Measurements from ENCODE around the gene MRPL46. TPM values are rescaled to one million over a fixed set of nuclear protein-coding genes. Genes with fewer than 3 reads are reported as not detected.
"Not testable (repeated sequence)": the region's sequence is repeated elsewhere in the genome, so short reads cannot be mapped to it uniquely, and the experiment has no call there.

The MRPL46 gene
- total RNA-seq, 1 experiment from 2014 or later: 34.1 TPM

DNA sequence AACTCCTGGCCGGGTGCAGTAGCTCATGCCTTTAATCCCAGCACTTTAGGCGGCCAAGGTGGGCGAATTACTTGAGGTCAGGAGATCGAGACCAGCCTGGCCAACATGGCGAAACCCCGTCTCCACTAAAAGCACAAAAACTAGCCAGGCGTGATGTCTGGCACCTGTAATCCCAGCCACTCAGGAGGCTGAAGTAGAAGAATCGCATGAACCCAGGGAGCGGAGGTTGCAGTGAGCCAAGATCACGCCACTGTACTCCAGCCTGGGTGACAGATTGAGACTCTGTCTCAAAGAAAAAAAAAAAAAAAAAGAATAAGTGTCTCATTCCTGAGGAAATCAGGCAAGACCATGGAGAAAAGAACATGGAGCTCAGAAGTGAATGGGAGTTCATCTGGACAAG lies 1.5 kb upstream of the MRPL46 start:
- DNase-seq; H3K4me1 ChIP-seq; H3K9me3 ChIP-seq (replicated peaks); H3K27me3 ChIP-seq; H3K27ac ChIP-seq: not testable (repeated sequence)
- Histone ChIP-seq H3K36me3 (peaks cover 18% of the 10 kb centered on the region), H3K4me3 (peak overlapping the region; percentile 73)

GRCh38 chr15:88467935-88468528 lies 844 bp upstream of the MRPL46 start:
- Histone ChIP-seq H3K27ac (peak overlapping the region; percentile 99), H3K4me3 (peak overlapping the region; percentile 73), H3K4me1 (no peaks in the 10 kb centered on the region; the same call in 1 of the 2 replicates), H3K36me3 (peaks cover 19% of the 10 kb centered on the region), H3K9me3 (replicated peaks) (no peaks in the 10 kb centered on the region), H3K27me3 (no peaks in the 10 kb centered on the region)
- peak; percentile 53 to 67 for DNase-seq

GRCh38 chr15:88465633-88466224 lies 1.5 kb downstream of the MRPL46 start:
- no peak for DNase-seq
- H3K36me3 ChIP-seq: peaks cover 17% of the 10 kb centered on the region
- no peak overlapping the region for H3K27ac ChIP-seq
- H3K27me3 ChIP-seq: no peaks in the 10 kb centered on the region
- no peak overlapping the region for H3K4me3 ChIP-seq
- H3K4me1 ChIP-seq: no peaks in the 10 kb centered on the region; the same call in 1 of the 2 replicates
- no peaks in the 10 kb centered on the region for H3K9me3 ChIP-seq (replicated peaks)

GRCh38 chr15:88463870-88464532 lies 3.2 kb downstream of the MRPL46 start:
- H3K36me3 ChIP-seq: peaks cover 18% of the 10 kb centered on the region
- no peak overlapping the region for H3K27ac ChIP-seq

DNA sequence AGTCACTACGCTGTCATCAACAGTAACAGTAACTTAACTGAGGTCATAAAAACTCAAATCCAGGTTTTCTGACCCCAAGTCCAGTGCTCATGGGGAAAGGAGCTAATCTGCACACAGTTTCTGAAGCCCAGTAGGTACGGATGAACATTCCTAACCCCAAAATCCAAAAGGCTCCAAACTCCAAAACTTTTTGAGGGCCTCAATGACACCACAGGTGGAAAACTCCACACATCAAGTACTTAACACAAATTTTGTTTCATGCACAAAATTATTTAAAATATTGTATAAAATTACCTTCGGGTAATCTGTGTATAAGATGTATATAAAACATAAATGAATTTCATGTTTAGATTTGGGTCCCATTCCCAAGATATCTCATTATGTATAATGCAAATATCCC lies 10.5 kb downstream of the MRPL46 start:
- no peak for DNase-seq
- no peaks in the 10 kb centered on the region for H3K27me3 ChIP-seq

More at GRCh38 chr15:88463870-88464532, 3.2 kb downstream of the MRPL46 start:
- no peak overlapping the region for H3K4me3 ChIP-seq
- DNase-seq: no peak
- no peaks in the 10 kb centered on the region for H3K4me1 ChIP-seq
- H3K9me3 ChIP-seq (replicated peaks): no peaks in the 10 kb centered on the region
- no peaks in the 10 kb centered on the region for H3K27me3 ChIP-seq

GRCh38 chr15:88454867-88455810 lies 12.0 kb downstream of the MRPL46 start:
- no peaks in the 10 kb centered on the region for H3K9me3 ChIP-seq (replicated peaks)
- peaks cover 4% of the 10 kb centered on the region; the same call in 1 of the 2 replicates for H3K4me1 ChIP-seq
- H3K27me3 ChIP-seq: no peaks in the 10 kb centered on the region

More for the DNA sequence above, 10.5 kb downstream of the MRPL46 start:
- Histone ChIP-seq H3K27ac (no peak overlapping the region), H3K4me1 (peaks cover 4% of the 10 kb centered on the region; the same call in 1 of the 2 replicates), H3K9me3 (replicated peaks) (no peaks in the 10 kb centered on the region), H3K36me3 (peaks cover 6% of the 10 kb centered on the region), H3K4me3 (no peak overlapping the region)

DNA sequence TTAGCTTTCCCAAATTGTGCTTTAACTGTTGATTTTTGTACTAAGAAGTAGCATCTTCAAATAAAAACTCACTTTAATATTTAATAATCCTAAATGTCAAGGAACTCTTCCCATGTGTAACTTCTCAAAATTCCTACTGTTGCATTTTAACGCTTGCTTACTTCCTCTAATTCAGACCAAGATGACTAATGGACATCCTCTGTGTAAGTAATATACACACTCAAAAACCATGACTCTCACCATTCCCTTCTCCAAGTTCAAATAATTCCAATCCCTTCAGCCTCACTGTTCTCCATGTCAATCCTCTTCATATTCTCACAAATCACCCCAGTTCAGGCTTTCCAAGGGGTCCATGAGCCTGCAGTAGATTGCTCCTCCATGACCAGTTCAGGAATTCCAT lies 13.0 kb downstream of the MRPL46 start:
- Histone ChIP-seq H3K27me3 (no peaks in the 10 kb centered on the region), H3K4me1 (peaks cover 4% of the 10 kb centered on the region; the same call in 1 of the 2 replicates), H3K27ac (no peak overlapping the region), H3K36me3 (no peaks in the 10 kb centered on the region; the same call in 1 of the 2 replicates), H3K9me3 (replicated peaks) (no peaks in the 10 kb centered on the region), H3K4me3 (no peak overlapping the region)
- DNase-seq: no peak

More at GRCh38 chr15:88454867-88455810, 12.0 kb downstream of the MRPL46 start:
- peak; percentile 69 to 90 for DNase-seq
- Histone ChIP-seq H3K4me3 (no peak overlapping the region), H3K36me3 (no peaks in the 10 kb centered on the region; the same call in none of the 2 replicates), H3K27ac (no peak overlapping the region)

DNA sequence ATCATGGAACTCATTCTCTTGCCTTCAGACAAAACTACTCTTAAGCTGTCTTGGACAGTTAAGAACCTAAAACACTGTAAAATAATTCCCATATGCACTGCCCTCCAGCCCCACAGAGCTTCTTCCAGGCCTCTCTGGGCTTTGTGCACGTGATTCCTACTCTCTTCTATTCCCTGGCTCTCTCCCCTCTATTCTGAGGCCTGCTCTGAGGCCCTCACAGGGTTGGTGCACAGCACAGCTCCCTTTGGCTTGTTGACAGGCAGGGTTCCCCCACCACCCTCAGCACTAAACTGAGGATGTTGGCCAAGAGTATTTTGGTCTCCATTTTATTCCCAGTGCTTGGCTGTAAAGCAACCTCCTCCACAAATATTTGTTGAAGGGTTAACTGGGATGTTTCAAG lies 13.5 kb downstream of the MRPL46 start:
- H3K36me3 ChIP-seq: no peaks in the 10 kb centered on the region; the same call in 1 of the 2 replicates
- no peaks in the 10 kb centered on the region for H3K9me3 ChIP-seq (replicated peaks)
- no peak for DNase-seq
- no peak overlapping the region for H3K27ac ChIP-seq
- H3K4me3 ChIP-seq: no peak overlapping the region
- peaks cover 4% of the 10 kb centered on the region; the same call in 1 of the 2 replicates for H3K4me1 ChIP-seq
- H3K27me3 ChIP-seq: no peaks in the 10 kb centered on the region

- peak; percentile 73 to 87 for DNase-seq
- H3K9me3 ChIP-seq (replicated peaks): no peaks in the 10 kb centered on the region
- peaks cover 4% of the 10 kb centered on the region; the same call in 1 of the 2 replicates for H3K4me1 ChIP-seq
- no peaks in the 10 kb centered on the region for H3K27me3 ChIP-seq
- H3K27ac ChIP-seq: no peak overlapping the region
- H3K36me3 ChIP-seq: no peaks in the 10 kb centered on the region
- H3K4me3 ChIP-seq: no peak overlapping the region
Measured at GRCh38 chr15:88450125-88450798, 16.9 kb downstream of the MRPL46 start.

GRCh38 chr15:88449581-88449980 lies 17.6 kb downstream of the MRPL46 start:
- H3K4me3 ChIP-seq: no peak overlapping the region
- DNase-seq: no peak
- H3K27me3 ChIP-seq: no peaks in the 10 kb centered on the region
- no peaks in the 10 kb centered on the region; the same call in 1 of the 2 replicates for H3K4me1 ChIP-seq
- H3K27ac ChIP-seq: no peak overlapping the region
- H3K36me3 ChIP-seq: no peaks in the 10 kb centered on the region
- H3K9me3 ChIP-seq (replicated peaks): no peaks in the 10 kb centered on the region; the same call in 1 of the 2 replicates

- Histone ChIP-seq H3K9me3 (replicated peaks) (no peaks in the 10 kb centered on the region; the same call in 1 of the 2 replicates), H3K4me3 (no peak overlapping the region), H3K27me3 (no peaks in the 10 kb centered on the region), H3K36me3 (no peaks in the 10 kb centered on the region), H3K27ac (no peak overlapping the region), H3K4me1 (no peaks in the 10 kb centered on the region)
- peak in 1 of 2 experiments; percentile 18 for DNase-seq
Measured at GRCh38 chr15:88448991-88449461, 18.2 kb downstream of the MRPL46 start.

- Histone ChIP-seq H3K36me3 (no peaks in the 10 kb centered on the region), H3K27me3 (no peaks in the 10 kb centered on the region), H3K4me3 (no peak overlapping the region), H3K9me3 (replicated peaks) (no peaks in the 10 kb centered on the region; the same call in 1 of the 2 replicates), H3K4me1 (no peaks in the 10 kb centered on the region), H3K27ac (no peak overlapping the region)
- no peak for DNase-seq
Measured at GRCh38 chr15:88447741-88448140, 19.4 kb downstream of the MRPL46 start.

DNA sequence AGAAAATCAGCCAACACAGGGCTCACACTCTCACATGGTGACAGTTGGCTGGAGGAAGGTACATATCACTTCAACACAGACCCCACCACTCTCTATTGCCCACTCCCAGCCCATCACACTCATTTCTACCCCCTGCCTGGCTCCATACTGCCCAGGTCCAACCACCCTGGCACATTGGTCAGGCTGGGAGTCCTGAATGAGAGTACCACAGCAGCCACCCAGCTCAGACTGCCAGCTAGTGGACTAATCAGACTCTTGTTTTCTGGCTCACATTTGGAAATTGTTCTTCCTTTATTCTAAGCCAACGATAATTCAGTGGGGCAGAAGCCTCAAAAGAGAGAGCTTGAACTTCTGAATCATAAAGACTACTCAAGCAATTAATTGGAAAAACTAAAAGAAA lies 20.0 kb downstream of the MRPL46 start:
- H3K4me1 ChIP-seq: no peaks in the 10 kb centered on the region
- H3K36me3 ChIP-seq: no peaks in the 10 kb centered on the region
- DNase-seq: no peak
- H3K9me3 ChIP-seq (replicated peaks): no peaks in the 10 kb centered on the region; the same call in 1 of the 2 replicates
- no peak overlapping the region for H3K4me3 ChIP-seq
- H3K27ac ChIP-seq: no peak overlapping the region
- H3K27me3 ChIP-seq: no peaks in the 10 kb centered on the region
